Measurements from ENCODE around the gene TAF5L. TPM values are rescaled to one million over a fixed set of nuclear protein-coding genes. Genes with fewer than 3 reads are reported as not detected.
A peak's percentile ranks its signal among the peaks of the same experiment; 100 is the strongest.
"Not testable (repeated sequence)": the region's sequence is repeated elsewhere in the genome, so short reads cannot be mapped to it uniquely, and the experiment has no call there.

TAF5L gene
- total RNA-seq, 1 experiment from 2014 or later = 37.6 TPM

GRCh38 chr1:229597877-229598276, 28.0 kb downstream of the TAF5L start:
- Mint-ChIP-seq H3K4me1 (ENCODE audit: insufficient read depth, unreplicated experiment) (peaks cover 30% of the 10 kb centered on the region), H3K4me3 (ENCODE audit: unreplicated experiment) (no peak overlapping the region)
- no peak for DNase-seq (ENCODE audit: unreplicated experiment)

GRCh38 chr1:229596925-229597699, 28.8 kb downstream of the TAF5L start:
- Mint-ChIP-seq H3K4me1 (ENCODE audit: insufficient read depth, unreplicated experiment) (peaks cover 30% of the 10 kb centered on the region), H3K36me3 (ENCODE audit: insufficient read depth, unreplicated experiment) (peaks cover 81% of the 10 kb centered on the region), H3K27ac (ENCODE audit: low read depth, unreplicated experiment) (peak overlapping the region; percentile 57), H3K4me3 (ENCODE audit: unreplicated experiment) (no peak overlapping the region), H3K9me3 (ENCODE audit: unreplicated experiment) (no peaks in the 10 kb centered on the region), H3K27me3 (ENCODE audit: insufficient read depth, unreplicated experiment) (no peaks in the 10 kb centered on the region)
- intact Hi-C loops (cut with micrococcal nuclease) = no loop called here
- POLR2A ChIA-PET = interaction anchor here (1.2 to 3.0 kb wide), 4 partner anchors 14 to 38 kb away, joined by 3 to 16 read pairs (median 4); partner anchors contain the start of genes ABCB10, TAF5L and URB2
- CTCF ChIA-PET = interaction anchor here (0.5 to 1.1 kb wide), 4 partner anchors 14 to 423 kb away, joined by 3 to 5 read pairs (median 3); no protein-coding TSS in a partner anchor
- no peak for TF ChIP-seq CTCF (IDR thresholded peaks at IDR 0.05; ENCODE audit: unreplicated experiment)
- peak; percentile 34 for DNase-seq (ENCODE audit: unreplicated experiment)
- no TSS peak for BruUV-seq (replicated peaks)

More at GRCh38 chr1:229597877-229598276, 28.0 kb downstream of the TAF5L start:
- H3K9me3 Mint-ChIP-seq (ENCODE audit: unreplicated experiment) = no peaks in the 10 kb centered on the region
- H3K27me3 Mint-ChIP-seq (ENCODE audit: insufficient read depth, unreplicated experiment) = no peaks in the 10 kb centered on the region
- intact Hi-C loops (cut with micrococcal nuclease) = no loop called here
- BruUV-seq (replicated peaks) = no TSS peak
- no peak for TF ChIP-seq CTCF (IDR thresholded peaks at IDR 0.05; ENCODE audit: unreplicated experiment)
- peak overlapping the region; percentile 57 for H3K27ac Mint-ChIP-seq (ENCODE audit: low read depth, unreplicated experiment)
- peaks cover 81% of the 10 kb centered on the region for H3K36me3 Mint-ChIP-seq (ENCODE audit: insufficient read depth, unreplicated experiment)
- ChIA-PET CTCF (interaction anchor here (0.6 to 0.9 kb wide), 4 partner anchors 9 to 40 kb away, joined by 3 to 5 read pairs (median 4); no protein-coding TSS in a partner anchor), POLR2A (interaction anchor here (0.5 to 3.0 kb wide), 3 partner anchors 14 to 536 kb away, joined by 3 to 16 read pairs (median 4); partner anchors contain the start of genes TAF5L and URB2)

- CTCF ChIA-PET = interaction anchor here (1.1 kb wide), 1 partner anchor 28 kb away, joined by 3 read pairs; no protein-coding TSS in a partner anchor
- H3K4me1 Mint-ChIP-seq (ENCODE audit: insufficient read depth, unreplicated experiment) = peaks cover 30% of the 10 kb centered on the region
- H3K27me3 Mint-ChIP-seq (ENCODE audit: insufficient read depth, unreplicated experiment); H3K27ac Mint-ChIP-seq (ENCODE audit: low read depth, unreplicated experiment); DNase-seq (ENCODE audit: unreplicated experiment); H3K4me3 Mint-ChIP-seq (ENCODE audit: unreplicated experiment); H3K9me3 Mint-ChIP-seq (ENCODE audit: unreplicated experiment); intact Hi-C loops (cut with micrococcal nuclease); BruUV-seq (replicated peaks): not testable (repeated sequence)
- H3K36me3 Mint-ChIP-seq (ENCODE audit: insufficient read depth, unreplicated experiment) = peaks cover 78% of the 10 kb centered on the region
- POLR2A ChIA-PET = interaction anchor here (0.6 to 3.0 kb wide), 5 partner anchors 20 to 269 kb away, joined by 3 to 16 read pairs (median 3); partner anchors contain the start of genes ABCB10, TAF5L and URB2
These were observed 30.0 kb downstream of the TAF5L start for GRCh38 chr1:229595876-229596275.

GRCh38 chr1:229594227-229595008, 31.5 kb downstream of the TAF5L start:
- Mint-ChIP-seq H3K27ac (ENCODE audit: low read depth, unreplicated experiment) (no peak overlapping the region), H3K9me3 (ENCODE audit: unreplicated experiment) (no peaks in the 10 kb centered on the region), H3K27me3 (ENCODE audit: insufficient read depth, unreplicated experiment) (no peaks in the 10 kb centered on the region), H3K36me3 (ENCODE audit: insufficient read depth, unreplicated experiment) (peaks cover 73% of the 10 kb centered on the region), H3K4me3 (ENCODE audit: unreplicated experiment) (no peak overlapping the region), H3K4me1 (ENCODE audit: insufficient read depth, unreplicated experiment) (peaks cover 27% of the 10 kb centered on the region)
- BruUV-seq (replicated peaks) = TSS peak; percentile 5
- no peak for TF ChIP-seq CTCF (IDR thresholded peaks at IDR 0.05; ENCODE audit: unreplicated experiment)
- POLR2A ChIA-PET = interaction anchor here (1.5 kb wide), 1 partner anchor 12 kb away, joined by 4 read pairs; no protein-coding TSS in a partner anchor
- no peak for DNase-seq (ENCODE audit: unreplicated experiment)
- intact Hi-C loops (cut with micrococcal nuclease) = no loop called here
- CTCF ChIA-PET = interaction anchor here (0.6 to 0.8 kb wide), 5 partner anchors 15 to 323 kb away, joined by 3 to 4 read pairs (median 3); partner anchors contain the start of gene RAB4A

All from MCF 10A (cell line).